Left lung (tissue), 10 donors: Measurements from ENCODE around the gene DCDC2. TPM values are rescaled to one million over a fixed set of nuclear protein-coding genes. Genes with fewer than 3 reads are reported as not detected.
A peak's percentile ranks its signal among the peaks of the same experiment; 100 is the strongest.

Experiments
- ATAC-seq: fragments of 200-7000 bp; cut with Tn5 transposase; one replicate; pipeline ENCODE4 v1.9.1; 2020; ENCODE audit warnings: moderate library complexity
- DNase-seq, 4 donors: peaks; one replicate each; pipeline ENCODE4 v3.0.0-alpha.2; 2013 to 2020
- H3K27ac ChIP-seq, 2 donors: fragments of 200-600 bp; sonication (generic) in 1 of 2; one replicate each; pipeline versions ENCODE4 v1.5.0 to v1.8.0; 2020 to 2021
- H3K27me3 ChIP-seq, 2 donors: fragments of 200-600 bp; sonication (generic) in 1 of 2; one replicate each; pipeline versions ENCODE4 v1.5.0 to v1.8.0; 2020 to 2021
- H3K36me3 ChIP-seq, 2 donors: fragments of 200-600 bp; sonication (generic) in 1 of 2; one replicate each; pipeline versions ENCODE4 v1.5.0 to v1.8.0; 2020 to 2021
- H3K4me1 ChIP-seq, 2 donors: fragments of 200-600 bp; one replicate each; pipeline ENCODE4 v1.8.0; 2021
- H3K4me3 ChIP-seq, 2 donors: fragments of 200-600 bp; sonication (generic) in 1 of 2; one replicate each; pipeline versions ENCODE4 v1.5.0 to v1.8.0; 2020 to 2021; ENCODE audit warnings: mild to moderate bottlenecking in 1 of 2
- H3K9me3 ChIP-seq, 2 donors: fragments of 200-600 bp; sonication (generic) in 1 of 2; one replicate each; pipeline versions ENCODE4 v1.5.0 to v1.8.0; 2020 to 2021
- intact Hi-C, 2 donors: fragments of 100-400 bp; cut with DNase I; formaldehyde crosslinking; loops; one replicate each; pipeline versions ENCODE4 v1.11.2 to v1.14.2; 2022
- polyA plus RNA-seq, 6 donors: library from polyadenylated mRNA; unstranded; fragments of 120-200 nt; gene quantifications; one replicate each; pipeline ENCODE4 v1.2.1, GENCODE V29; 2013; ENCODE audit not compliant: insufficient read length in 6 of 6
- total RNA-seq, 2 donors: library from RNA; stranded (reverse); fragmentation: NEBNext Ultra II Directional; extraction: Animal tissue kit (Norgen Biotek cat#: 25700); gene quantifications; one replicate each; pipeline ENCODE4 v1.2.1, GENCODE V29; 2021
- TF ChIP-seq, protein P1 (sequence below), 2 donors: fragments of 200-600 bp; sonication (generic) in 1 of 2; IDR thresholded peaks; one replicate each; pipeline versions ENCODE4 v1.5.0 to v1.8.0; 2021; ENCODE audit warnings: antibody characterized with exemption in 2 of 2
- donor health status: DM: no; HTN: yes; CAD: no.
- donor health status: DM: no; HTN: no; CAD: no.

DCDC2 gene
- total and polyA plus RNA-seq, 8 donors, result 7.8 to 13.7 (median 10.5) TPM

DNA sequence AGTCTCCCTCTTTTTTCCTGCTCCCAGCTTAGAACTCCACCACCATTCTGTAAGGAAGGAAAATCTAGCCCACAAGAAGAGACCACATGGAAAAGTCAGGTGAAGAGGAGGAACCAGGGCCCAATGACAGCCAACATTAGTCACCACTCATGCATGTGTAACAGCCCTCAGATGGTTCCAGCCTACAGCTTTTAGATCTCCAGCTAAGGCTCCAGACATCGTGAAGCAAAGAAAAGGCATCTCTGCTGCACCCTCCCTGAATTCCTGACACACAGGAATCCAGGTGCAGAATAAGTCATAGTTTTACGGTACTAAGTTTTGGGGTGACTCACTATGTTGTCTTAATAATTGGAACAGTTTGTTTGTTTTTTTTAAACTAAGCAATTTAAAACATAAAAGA, 25.5 kb downstream of the DCDC2 start:
- TF ChIP-seq, protein P1, sequence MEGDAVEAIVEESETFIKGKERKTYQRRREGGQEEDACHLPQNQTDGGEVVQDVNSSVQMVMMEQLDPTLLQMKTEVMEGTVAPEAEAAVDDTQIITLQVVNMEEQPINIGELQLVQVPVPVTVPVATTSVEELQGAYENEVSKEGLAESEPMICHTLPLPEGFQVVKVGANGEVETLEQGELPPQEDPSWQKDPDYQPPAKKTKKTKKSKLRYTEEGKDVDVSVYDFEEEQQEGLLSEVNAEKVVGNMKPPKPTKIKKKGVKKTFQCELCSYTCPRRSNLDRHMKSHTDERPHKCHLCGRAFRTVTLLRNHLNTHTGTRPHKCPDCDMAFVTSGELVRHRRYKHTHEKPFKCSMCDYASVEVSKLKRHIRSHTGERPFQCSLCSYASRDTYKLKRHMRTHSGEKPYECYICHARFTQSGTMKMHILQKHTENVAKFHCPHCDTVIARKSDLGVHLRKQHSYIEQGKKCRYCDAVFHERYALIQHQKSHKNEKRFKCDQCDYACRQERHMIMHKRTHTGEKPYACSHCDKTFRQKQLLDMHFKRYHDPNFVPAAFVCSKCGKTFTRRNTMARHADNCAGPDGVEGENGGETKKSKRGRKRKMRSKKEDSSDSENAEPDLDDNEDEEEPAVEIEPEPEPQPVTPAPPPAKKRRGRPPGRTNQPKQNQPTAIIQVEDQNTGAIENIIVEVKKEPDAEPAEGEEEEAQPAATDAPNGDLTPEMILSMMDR (IDR thresholded peaks at IDR 0.05), result no peak
- Histone ChIP-seq H3K9me3 (no peaks in the 10 kb centered on the region), H3K36me3 (no peaks in the 10 kb centered on the region), H3K27ac (no peak overlapping the region), H3K4me3 (no peak overlapping the region), H3K4me1 (no peaks in the 10 kb centered on the region), H3K27me3 (no peaks in the 10 kb centered on the region)
- no peak for DNase-seq
- intact Hi-C loops, result no loop called here
- no peak for ATAC-seq

DNA sequence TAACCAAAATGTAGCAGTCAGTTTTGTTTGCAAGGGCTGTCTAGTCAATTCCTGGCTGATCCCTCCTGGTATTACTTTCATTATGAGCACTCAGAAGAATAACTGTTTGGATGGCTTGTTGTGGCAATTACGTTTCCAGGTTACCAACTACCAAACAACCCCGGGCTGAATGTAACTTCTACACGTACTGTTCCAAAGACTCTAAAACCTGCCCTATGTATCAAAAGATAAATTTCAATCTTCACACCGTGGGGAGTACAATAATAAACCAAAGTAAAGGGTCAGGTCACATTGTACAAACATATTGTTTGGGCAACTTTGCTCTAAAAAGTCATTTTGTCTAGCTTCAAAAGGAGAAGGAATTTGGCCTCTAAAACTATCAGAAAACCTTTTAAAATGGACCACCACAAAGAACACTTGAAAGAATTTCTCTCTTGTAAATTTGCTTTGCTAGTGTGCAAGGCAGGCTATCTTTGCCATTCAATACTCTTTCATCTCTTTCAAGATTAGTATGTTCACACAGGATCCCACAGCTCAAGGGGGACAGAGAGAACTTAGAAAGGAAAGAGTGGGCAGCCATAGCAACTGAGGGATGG, 27.6 kb downstream of the DCDC2 start:
- H3K36me3 ChIP-seq, result no peaks in the 10 kb centered on the region
- no peaks in the 10 kb centered on the region for H3K4me1 ChIP-seq
- TF ChIP-seq, protein P1 (IDR thresholded peaks at IDR 0.05), result no peak
- intact Hi-C loops, result no loop called here
- ATAC-seq, result peak; percentile 42
- peak in 1 of 4 donors; percentile 14 for DNase-seq
- H3K27me3 ChIP-seq, result no peaks in the 10 kb centered on the region
- H3K9me3 ChIP-seq, result no peaks in the 10 kb centered on the region
- H3K27ac ChIP-seq, result no peak overlapping the region
- no peak overlapping the region for H3K4me3 ChIP-seq

DNA sequence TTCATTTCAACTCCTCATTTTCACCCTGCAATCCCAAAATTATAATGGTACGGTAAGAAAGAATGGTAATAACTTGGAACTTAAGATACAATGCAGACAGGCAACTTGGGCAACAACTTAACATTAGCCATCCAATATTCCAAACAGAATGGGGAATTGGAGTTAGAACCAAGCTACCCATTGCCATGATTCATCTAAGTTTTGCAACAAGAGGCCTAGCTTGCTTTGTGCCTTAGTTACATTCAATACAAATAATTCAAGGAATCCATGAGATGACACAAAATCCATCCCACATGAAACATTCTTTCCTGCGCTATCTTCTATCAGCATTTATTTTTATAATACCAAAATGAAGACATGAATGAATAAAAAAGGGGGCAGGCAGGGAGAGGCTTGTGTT, 28.4 kb downstream of the DCDC2 start:
- Histone ChIP-seq H3K27me3 (no peaks in the 10 kb centered on the region), H3K36me3 (no peaks in the 10 kb centered on the region), H3K9me3 (no peaks in the 10 kb centered on the region), H3K27ac (no peak overlapping the region), H3K4me3 (no peak overlapping the region), H3K4me1 (no peaks in the 10 kb centered on the region)
- ATAC-seq, result no peak
- intact Hi-C loops, result no loop called here
- TF ChIP-seq, protein P1 (IDR thresholded peaks at IDR 0.05), result no peak
- no peak for DNase-seq

DNA sequence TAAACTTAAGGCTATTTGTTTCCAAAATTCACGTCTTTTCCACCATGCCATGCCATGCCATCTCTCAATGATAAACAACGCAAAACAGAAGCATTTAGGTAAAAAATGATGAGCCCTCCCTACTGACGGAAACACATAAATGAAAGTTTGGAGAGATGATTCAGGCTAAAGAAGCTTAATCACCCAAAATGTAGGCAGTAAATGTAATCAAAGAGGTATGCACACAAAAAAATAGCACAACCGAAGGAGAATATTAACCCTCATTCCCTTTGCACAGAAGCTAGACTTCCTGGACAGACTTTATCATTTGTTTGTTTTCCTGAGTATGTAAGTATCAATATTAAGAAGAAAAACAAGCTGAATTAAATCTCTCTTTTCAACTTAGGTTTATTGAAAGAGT, 28.8 kb downstream of the DCDC2 start:
- no peak for DNase-seq
- Histone ChIP-seq H3K4me3 (no peak overlapping the region), H3K4me1 (no peaks in the 10 kb centered on the region), H3K9me3 (no peaks in the 10 kb centered on the region), H3K27me3 (no peaks in the 10 kb centered on the region), H3K27ac (no peak overlapping the region), H3K36me3 (no peaks in the 10 kb centered on the region)
- TF ChIP-seq, protein P1 (IDR thresholded peaks at IDR 0.05), result no peak
- ATAC-seq, result no peak
- intact Hi-C loops, result no loop called here

DNA sequence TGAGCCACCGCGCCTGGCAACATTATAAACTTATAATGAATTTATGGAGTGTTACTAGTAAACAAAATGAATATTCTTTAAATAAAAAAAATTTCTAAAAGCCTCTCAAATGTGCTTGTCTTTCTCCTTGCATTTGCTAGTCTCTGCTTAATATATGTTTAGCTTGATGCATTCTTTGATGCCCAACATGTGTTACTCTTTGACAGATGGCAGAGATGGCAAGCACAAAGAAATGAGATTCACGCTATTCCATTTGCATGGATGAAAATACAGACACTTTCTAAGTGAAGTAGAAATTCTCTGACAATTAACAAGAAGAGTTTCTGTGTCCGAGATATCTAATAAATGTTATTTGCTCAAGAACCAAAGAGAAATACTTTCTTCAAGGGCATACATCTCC, 30.1 kb downstream of the DCDC2 start:
- Histone ChIP-seq H3K4me1 (no peaks in the 10 kb centered on the region), H3K4me3 (no peak overlapping the region), H3K27ac (no peak overlapping the region), H3K27me3 (no peaks in the 10 kb centered on the region), H3K9me3 (no peaks in the 10 kb centered on the region), H3K36me3 (no peaks in the 10 kb centered on the region)
- intact Hi-C loops, result no loop called here
- no peak for DNase-seq
- TF ChIP-seq, protein P1 (IDR thresholded peaks at IDR 0.05), result no peak
- ATAC-seq, result no peak
